HTERT RPE-1 (cell line): ENCODE data around the gene MAP4.
"Not testable (repeated sequence)": the region's sequence is repeated elsewhere in the genome, so short reads cannot be mapped to it uniquely, and the experiment has no call there.

Experiments
- in situ Hi-C: fragments of 300-500 bp; cut with MboI; formaldehyde crosslinking; loops from 4 replicates; pipeline ENCODE4 v1.14.3; 2020; ENCODE audit warnings: low sequenced_read_pairs

MAP4 gene

DNA sequence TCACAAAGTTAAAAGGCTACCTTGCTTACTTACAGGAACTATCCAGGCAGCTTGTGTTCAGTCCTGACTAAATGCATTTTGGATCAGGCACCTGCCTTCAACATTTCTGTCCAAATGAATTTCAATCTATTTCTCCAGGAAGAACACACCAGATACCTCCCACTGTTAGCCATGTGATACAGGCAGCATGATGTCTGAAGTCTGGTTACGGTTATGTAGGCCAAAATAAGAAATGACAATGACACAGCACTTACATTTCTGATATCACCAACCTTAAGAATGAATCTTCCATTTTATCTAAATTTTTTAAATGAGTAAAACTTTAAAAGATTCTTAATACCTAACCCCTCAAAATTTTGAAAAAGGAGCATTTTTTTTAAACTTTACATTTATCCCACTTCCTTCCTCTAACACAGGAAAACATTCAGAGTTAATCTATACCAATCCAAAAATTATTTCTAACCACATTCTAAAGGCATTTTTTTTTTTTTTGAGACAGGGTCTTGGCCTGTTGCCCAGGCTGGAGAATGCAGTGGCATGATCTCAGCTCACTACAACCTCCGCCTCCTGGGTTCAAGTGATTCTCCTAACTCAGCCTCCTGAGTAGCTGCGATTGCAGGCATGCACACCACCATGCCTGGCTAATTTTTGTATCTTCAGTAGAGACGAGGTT is at the start of gene MAP4:
TSS of gene MAP4 (minus strand) at position 116 of the 673 bp plus-strand sequence. CDS start 17,556 bp downstream, outside the sequence.
- in situ Hi-C loops: no loop called here

GRCh38 chr3:48065035-48065434 is 48.8 kb upstream of the MAP4 start:
- in situ Hi-C loops: no loop called here

DNA sequence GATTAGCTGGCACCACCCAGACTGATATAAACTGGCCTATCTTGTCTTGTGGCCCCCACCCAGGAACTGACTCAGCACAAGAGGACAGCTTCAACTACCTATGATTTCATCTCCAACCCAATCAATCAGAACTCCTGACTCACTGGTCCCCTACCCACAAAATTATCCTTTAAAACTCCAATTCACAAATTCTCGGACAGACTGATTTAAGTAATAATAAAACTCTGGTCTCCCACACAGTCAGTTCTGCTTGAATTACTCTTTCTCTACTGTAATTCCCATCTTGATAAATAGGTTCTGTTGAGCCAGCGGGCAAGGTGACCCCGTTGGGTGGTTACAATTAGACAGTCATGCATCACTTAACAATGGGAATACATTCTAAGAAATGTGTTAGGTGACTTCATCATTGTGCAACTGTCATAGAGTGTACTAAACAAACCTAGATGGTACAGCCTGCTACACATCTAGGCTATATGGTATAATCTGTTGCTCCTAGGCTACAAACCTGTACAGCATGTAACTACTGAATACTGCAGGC is 48.1 kb upstream of the MAP4 start:
- in situ Hi-C loops: no loop called here

DNA sequence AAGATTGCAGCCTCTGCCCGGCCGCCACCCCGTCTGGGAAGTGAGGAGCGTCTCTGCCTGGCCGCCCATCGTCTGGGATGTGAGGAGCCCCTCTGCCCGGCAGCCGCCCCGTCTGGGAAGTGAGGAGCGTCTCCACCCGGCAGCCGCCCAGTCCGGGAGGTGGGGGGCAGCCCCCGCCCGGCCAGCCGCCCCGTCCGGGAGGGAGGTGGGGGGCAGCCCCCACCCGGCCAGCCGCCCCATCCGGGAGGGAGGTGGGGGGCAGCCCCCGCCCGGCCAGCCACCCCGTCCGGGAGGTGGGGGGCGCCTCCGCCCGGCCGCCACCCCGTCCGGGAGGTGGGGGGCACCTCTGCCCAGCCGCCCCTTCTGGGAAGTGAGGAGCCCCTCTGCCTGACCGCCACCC is 45.4 kb upstream of the MAP4 start:
- in situ Hi-C loops: not testable (repeated sequence)

DNA sequence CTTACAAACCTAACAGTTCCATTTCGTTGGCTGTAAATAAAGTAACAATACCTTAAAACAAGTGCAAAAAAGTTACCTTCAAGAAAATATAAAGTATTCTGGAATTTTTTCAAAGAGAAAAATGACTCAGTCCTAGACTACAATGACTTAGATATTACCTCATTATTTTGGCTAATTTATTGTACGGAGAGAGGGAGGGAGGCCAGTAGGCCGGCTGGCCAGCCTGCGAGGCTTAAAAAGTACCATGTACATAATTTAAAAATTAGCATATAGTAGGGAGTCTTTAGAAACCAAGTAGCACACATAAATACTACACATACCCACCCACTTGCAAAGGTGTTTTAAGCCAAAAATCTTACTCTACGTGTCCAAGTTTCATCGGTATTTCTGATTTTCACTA is 41.9 kb upstream of the MAP4 start:
- in situ Hi-C loops: no loop called here

- in situ Hi-C loops: no loop called here
These were observed 41.3 kb upstream of the MAP4 start for GRCh38 chr3:48057521-48057920.

GRCh38 chr3:48047841-48048464 is 31.7 kb upstream of the MAP4 start:
- in situ Hi-C loops: no loop called here

DNA sequence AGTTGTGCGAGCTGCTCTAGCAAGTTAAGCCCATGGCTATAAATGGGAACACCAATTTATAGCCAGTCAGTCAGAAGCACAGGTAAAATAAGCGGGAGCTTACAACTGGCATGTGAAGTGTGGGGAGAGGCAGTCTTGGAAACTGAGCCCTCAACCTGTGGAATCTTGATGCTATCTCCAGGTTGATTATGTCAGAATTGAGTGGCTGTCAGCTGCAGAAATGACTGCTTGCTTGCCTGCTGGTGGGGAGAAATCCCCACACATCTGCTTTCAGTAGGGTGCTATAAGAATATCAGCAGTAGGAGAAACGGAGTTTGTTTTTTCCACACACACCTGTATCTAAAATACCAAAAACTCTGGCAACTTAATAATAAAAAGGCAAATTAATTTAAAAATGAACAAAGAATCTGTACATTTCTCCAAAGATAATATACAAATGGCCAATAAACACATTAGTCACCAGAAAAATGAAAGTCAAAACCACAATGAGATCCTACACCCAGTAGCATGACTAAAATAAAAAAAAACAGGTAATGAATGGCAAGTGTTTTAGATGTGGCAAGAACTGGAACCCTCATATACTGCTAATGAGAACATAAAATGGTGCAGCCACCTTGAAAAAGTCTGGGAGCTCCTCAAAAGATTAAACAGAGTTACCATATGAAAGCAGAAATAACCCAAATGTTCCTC is 26.0 kb upstream of the MAP4 start:
- in situ Hi-C loops: no loop called here

GRCh38 chr3:48039487-48040190 is 23.4 kb upstream of the MAP4 start:
- in situ Hi-C loops: no loop called here

DNA sequence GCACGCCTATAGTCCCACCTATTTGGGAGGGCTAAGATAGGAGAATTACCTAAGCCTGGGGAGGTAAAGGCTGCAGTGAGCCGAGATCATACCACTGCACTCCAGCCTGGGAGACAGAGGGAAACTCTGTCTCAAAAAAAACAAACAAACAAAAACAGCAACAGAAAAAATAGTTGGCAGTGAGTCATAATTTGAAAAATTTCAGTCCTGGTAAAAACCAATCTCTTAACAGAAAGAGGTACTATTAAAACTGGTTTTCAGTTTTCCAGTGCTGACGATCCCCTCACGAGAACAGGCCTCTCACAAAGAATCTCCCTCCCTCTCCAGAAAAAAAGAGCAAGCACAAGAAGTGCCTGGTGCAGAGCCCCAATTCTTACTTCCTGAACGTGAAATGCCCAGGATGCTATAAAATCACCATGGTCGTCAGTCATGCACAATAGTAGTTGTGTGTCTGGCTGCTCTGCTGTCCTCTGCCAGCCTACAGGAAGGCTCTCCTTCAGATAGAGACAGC is 22.8 kb upstream of the MAP4 start:
- in situ Hi-C loops: no loop called here

- in situ Hi-C loops: no loop called here
These were observed 17.8 kb upstream of the MAP4 start for GRCh38 chr3:48034000-48034516.

GRCh38 chr3:48030188-48030587 is 14.0 kb upstream of the MAP4 start:
- in situ Hi-C loops: no loop called here

GRCh38 chr3:48026951-48027908 is 11.0 kb upstream of the MAP4 start:
- in situ Hi-C loops: no loop called here

- in situ Hi-C loops: no loop called here
These were observed 9.9 kb upstream of the MAP4 start for GRCh38 chr3:48026098-48026497.

DNA sequence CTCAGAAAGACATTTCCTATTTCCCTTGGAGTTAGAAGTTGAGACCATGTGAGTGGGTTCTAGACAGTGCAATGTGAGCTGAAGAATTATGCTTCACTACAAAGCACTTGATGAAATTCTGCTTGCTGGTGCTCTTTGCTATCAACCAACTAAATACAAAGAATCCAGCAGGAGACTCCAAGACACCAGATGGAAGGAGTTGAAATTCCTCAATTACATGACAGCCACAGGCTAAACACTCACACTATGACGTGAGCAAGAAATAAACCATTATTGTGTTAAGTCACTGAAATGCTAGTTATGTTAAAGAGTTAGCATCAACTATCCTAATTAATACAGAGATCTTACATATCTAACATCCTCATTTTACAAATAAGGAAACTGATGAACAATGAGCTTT is 8.2 kb upstream of the MAP4 start:
- in situ Hi-C loops: no loop called here

- in situ Hi-C loops: no loop called here
These were observed 7.2 kb upstream of the MAP4 start for GRCh38 chr3:48023377-48023776.

GRCh38 chr3:48022178-48022577 is 6.0 kb upstream of the MAP4 start:
- in situ Hi-C loops: no loop called here

DNA sequence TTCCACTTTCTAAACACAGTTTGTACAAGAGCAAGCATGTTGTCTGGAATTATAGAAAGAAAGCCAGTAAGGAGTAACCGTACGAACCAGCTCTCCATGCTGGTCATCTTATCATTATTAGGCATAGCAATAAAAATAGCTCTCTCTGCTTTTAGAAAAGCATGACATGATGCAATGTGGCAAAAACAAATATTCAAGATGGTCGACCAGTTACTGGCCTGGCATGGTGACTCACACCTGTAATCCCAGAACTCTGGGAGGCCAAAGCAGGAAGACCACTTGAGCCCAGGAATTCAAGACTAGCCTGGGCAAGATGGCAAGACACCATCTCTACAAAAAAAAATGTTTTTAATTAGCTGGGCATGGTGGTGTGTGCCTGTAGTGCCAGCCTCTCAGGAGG is 2.6 kb upstream of the MAP4 start:
- in situ Hi-C loops: no loop called here

GRCh38 chr3:48015431-48016180 is 610 bp downstream of the MAP4 start:
- in situ Hi-C loops: no loop called here
